Upper lobe of left lung (tissue), 6 donors: ENCODE results near the gene NCAPG2. TPM values are rescaled to one million over a fixed set of nuclear protein-coding genes. Genes with fewer than 3 reads are reported as not detected.

Source experiments
- ATAC-seq, 2 donors: fragments of 200-7000 bp; cut with Tn5 transposase; one replicate each; pipeline ENCODE4 v1.9.1; 2022; ENCODE audit warnings: mild to moderate bottlenecking in 2 of 2, moderate library complexity in 2 of 2; ENCODE audit not compliant: low FRiP score in 2 of 2
- DNase-seq, 2 donors: peaks; one replicate each; pipeline ENCODE4 v3.0.0-alpha.2; 2019 to 2020
- H3K27ac ChIP-seq, 4 donors: fragments of 200-600 bp; sonication (generic); one replicate each; pipeline ENCODE4 v1.5.1; 2016 to 2019
- H3K27me3 ChIP-seq, 4 donors: fragments of 200-600 bp; sonication (generic); one replicate each; pipeline ENCODE4 v1.5.1; 2017 to 2019
- H3K36me3 ChIP-seq, 4 donors: fragments of 200-600 bp; sonication (generic); one replicate each; pipeline ENCODE4 v1.5.1; 2016 to 2019
- H3K4me1 ChIP-seq, 4 donors: fragments of 200-600 bp; sonication (generic); one replicate each; pipeline ENCODE4 v1.5.1; 2018 to 2019
- H3K4me3 ChIP-seq, 4 donors: fragments of 200-600 bp; sonication (generic); one replicate each; pipeline ENCODE4 v1.5.1; 2017 to 2019; ENCODE audit warnings: mild to moderate bottlenecking in 2 of 4, moderate library complexity in 1 of 4
- H3K9me3 ChIP-seq, 4 donors: fragments of 200-600 bp; sonication (generic); one replicate each; pipeline ENCODE4 v1.5.1; 2018 to 2019
- EP300 ChIP-seq, 4 donors: sonication (generic); formaldehyde crosslinking; IDR thresholded peaks; one replicate each; pipeline ENCODE4 v1.5.1; 2017; ENCODE audit warnings: antibody characterized with exemption in 4 of 4, control low read depth in 2 of 4
- POLR2A ChIP-seq, 4 donors: fragments of 450-650 bp; IDR thresholded peaks; one replicate each; pipeline ENCODE4 v1.5.1; 2016 to 2017; ENCODE audit warnings: antibody characterized with exemption in 4 of 4, mild to moderate bottlenecking in 2 of 4
- POLR2AphosphoS5 ChIP-seq, 2 donors: sonication (generic); formaldehyde crosslinking; IDR thresholded peaks; one replicate each; pipeline ENCODE4 v1.5.1; 2017; ENCODE audit warnings: antibody characterized with exemption in 2 of 2
- WGBS, 2 donors: methylation state at CpG; one replicate each; pipeline ENCODE4 v1.1.5; 2017 to 2018; 5-methylcytosine and 5-hydroxymethylcytosine counted together
- total RNA-seq, 6 donors: library from RNA; depleted of rRNA in 4 of 6; stranded (reverse); fragments of >200 nt in 4 of 6; gene quantifications; one replicate each; pipeline versions ENCODE4 v1.1.0 to v1.2.1, GENCODE V29; 2016 to 2021
- TF ChIP-seq, protein P1 (sequence below), 6 experiments: fragments of 450-650 bp in 4 of 6; fragments of 200-600 bp in 2 of 6; sonication (generic) in 2 of 6; IDR thresholded peaks; one replicate each; pipeline ENCODE4 v1.5.1; 2016 to 2019; ENCODE audit warnings: antibody characterized with exemption in 6 of 6
- donor health status: DM: no; HTN: no; CAD: no; lungs with moderate emphysema.
- donor health status: DM: no; HTN: yes; CAD: no; lungs with severe emphysema.

Gene NCAPG2
- total RNA-seq, 6 donors from 2014 or later: 4.6 to 11.0 (median 7.8) TPM

DNA sequence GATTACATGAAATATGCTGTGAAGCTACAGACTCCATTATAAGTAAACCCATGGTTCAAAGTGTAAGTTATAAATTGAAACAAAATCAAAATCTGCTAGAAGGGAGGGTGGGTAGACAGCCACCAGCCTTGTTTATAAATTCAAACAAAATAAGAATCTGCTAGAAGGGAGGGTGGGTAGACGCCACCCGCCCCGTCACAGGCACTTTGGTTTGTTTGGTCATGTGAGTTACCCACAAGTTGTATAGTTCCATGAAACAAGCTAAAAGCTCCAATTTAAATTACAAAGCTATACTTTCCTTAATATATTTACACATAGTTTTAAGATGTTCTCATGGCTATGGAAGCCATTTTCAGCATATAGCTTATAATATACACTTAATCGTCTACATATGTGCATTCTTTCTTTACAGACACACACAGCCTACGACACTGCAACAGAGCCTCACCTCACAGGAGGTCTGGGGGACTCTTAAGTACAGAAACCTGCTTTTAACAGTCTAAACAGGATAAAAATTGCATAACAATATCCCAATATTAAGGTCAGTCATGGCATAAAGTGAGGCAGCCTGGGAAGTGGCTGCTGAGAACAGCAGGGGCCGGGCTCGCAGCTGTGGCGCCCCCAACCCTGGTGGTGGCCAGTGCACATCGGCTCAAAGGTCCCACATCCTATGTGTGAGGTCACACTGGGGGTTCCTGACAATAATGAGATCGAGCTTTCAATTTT lies 28.1 kb upstream of the NCAPG2 start:
- peak in 1 of 2 donors; percentile 54 for DNase-seq
- Histone ChIP-seq H3K9me3 (no peaks in the 10 kb centered on the region), H3K27ac (no peak overlapping the region), H3K36me3 (peaks cover 5 to 62% (median 31%) of the 10 kb centered on the region in 4 donors), H3K27me3 (no peaks in the 10 kb centered on the region), H3K4me1 (peaks cover 0 to 7% (median 3%) of the 10 kb centered on the region in 4 donors), H3K4me3 (no peak overlapping the region)
- WGBS, 2 donors: 85% methylated on average over 10 of the region's 10 CpGs
- ATAC-seq: no peak
- TF ChIP-seq POLR2A (IDR thresholded peaks at IDR 0.05) (no peak), EP300 (IDR thresholded peaks at IDR 0.05) (no peak), POLR2AphosphoS5 (IDR thresholded peaks at IDR 0.05) (no peak)
- TF ChIP-seq, protein P1, sequence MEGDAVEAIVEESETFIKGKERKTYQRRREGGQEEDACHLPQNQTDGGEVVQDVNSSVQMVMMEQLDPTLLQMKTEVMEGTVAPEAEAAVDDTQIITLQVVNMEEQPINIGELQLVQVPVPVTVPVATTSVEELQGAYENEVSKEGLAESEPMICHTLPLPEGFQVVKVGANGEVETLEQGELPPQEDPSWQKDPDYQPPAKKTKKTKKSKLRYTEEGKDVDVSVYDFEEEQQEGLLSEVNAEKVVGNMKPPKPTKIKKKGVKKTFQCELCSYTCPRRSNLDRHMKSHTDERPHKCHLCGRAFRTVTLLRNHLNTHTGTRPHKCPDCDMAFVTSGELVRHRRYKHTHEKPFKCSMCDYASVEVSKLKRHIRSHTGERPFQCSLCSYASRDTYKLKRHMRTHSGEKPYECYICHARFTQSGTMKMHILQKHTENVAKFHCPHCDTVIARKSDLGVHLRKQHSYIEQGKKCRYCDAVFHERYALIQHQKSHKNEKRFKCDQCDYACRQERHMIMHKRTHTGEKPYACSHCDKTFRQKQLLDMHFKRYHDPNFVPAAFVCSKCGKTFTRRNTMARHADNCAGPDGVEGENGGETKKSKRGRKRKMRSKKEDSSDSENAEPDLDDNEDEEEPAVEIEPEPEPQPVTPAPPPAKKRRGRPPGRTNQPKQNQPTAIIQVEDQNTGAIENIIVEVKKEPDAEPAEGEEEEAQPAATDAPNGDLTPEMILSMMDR (IDR thresholded peaks at IDR 0.05): no peak

GRCh38 chr7:158731761-158732160 lies 27.2 kb upstream of the NCAPG2 start:
- 89 to 90% methylated on average over 6 of the region's 6 CpGs for WGBS, 2 donors
- Histone ChIP-seq H3K4me3 (no peak overlapping the region), H3K27me3 (no peaks in the 10 kb centered on the region), H3K36me3 (peaks cover 5 to 53% (median 25%) of the 10 kb centered on the region in 4 donors), H3K4me1 (peaks cover 0 to 7% (median 3%) of the 10 kb centered on the region in 4 donors), H3K9me3 (no peaks in the 10 kb centered on the region), H3K27ac (no peak overlapping the region)
- TF ChIP-seq EP300 (IDR thresholded peaks at IDR 0.05) (no peak), POLR2AphosphoS5 (IDR thresholded peaks at IDR 0.05) (no peak), POLR2A (IDR thresholded peaks at IDR 0.05) (no peak)
- TF ChIP-seq, protein P1 (IDR thresholded peaks at IDR 0.05): no peak
- ATAC-seq (no peak), DNase-seq (no peak)

DNA sequence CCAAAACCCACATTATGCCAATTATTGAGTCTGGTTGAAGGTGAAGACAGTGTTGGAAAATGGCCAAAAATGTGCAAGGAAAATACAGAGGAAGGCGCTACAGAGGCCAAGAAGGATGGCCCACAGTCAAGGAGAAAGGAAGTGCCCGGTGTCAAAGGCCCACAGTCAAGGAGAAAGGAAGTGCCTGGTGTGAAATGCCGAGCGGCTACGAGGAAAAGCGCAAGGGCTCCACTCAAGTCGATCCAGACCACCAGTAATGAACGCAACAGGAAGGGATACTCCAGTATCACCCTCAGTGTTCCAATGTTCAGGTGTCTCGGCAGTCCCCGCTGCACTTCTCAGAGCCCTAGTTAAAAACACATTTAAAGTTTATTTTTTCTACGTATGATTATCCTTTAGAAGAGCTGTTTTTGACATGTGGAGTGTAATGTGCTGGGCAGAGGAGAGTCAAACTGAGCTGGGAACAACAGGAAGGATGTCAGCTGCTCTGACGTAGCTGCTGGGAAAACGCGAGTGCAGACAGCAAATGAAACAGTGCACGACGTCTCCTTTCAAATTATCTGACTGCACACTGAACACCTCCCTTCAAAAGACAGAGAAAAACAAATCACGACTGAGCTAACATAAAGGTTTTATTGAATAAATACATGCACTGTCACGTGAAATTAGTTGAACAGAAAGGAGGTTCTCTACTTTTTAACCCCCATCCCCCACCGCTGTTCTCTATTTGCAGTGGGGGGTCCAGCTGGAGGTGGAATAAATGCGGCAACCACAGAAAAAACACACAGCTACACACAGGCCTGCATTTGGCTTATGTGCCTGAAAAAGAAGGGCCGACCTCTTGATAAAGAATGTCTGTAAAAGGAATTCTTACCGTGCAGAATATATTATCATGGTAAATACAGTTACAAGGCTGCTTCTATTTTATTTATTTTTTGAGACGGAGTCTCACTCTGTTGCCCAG lies 26.1 kb upstream of the NCAPG2 start:
- no peak overlapping the region for H3K4me3 ChIP-seq
- no peaks in the 10 kb centered on the region for H3K27me3 ChIP-seq
- peak overlapping the region; percentile 1 to 35 (median 15) for H3K27ac ChIP-seq
- peaks cover 0 to 7% (median 3%) of the 10 kb centered on the region in 4 donors for H3K4me1 ChIP-seq
- 53 to 60% methylated on average over 23 of the region's 23 CpGs for WGBS, 2 donors
- DNase-seq (no peak), ATAC-seq (no peak)
- peaks cover 5 to 43% (median 18%) of the 10 kb centered on the region in 4 donors for H3K36me3 ChIP-seq
- H3K9me3 ChIP-seq: no peaks in the 10 kb centered on the region
- TF ChIP-seq POLR2AphosphoS5 (IDR thresholded peaks at IDR 0.05) (no peak), POLR2A (IDR thresholded peaks at IDR 0.05) (no peak)

GRCh38 chr7:158729646-158730382 lies 25.2 kb upstream of the NCAPG2 start:
- ATAC-seq: no peak
- no peak for DNase-seq
- WGBS, 2 donors: 90 to 91% methylated on average over 7 of the region's 7 CpGs
- no peaks in the 10 kb centered on the region for H3K9me3 ChIP-seq
- peaks cover 0 to 7% (median 3%) of the 10 kb centered on the region in 4 donors for H3K4me1 ChIP-seq
- H3K36me3 ChIP-seq: peaks cover 0 to 34% (median 13%) of the 10 kb centered on the region in 4 donors
- peak overlapping the region; percentile 1 to 35 (median 15) for H3K27ac ChIP-seq
- H3K27me3 ChIP-seq: no peaks in the 10 kb centered on the region
- TF ChIP-seq, protein P1 (IDR thresholded peaks at IDR 0.05): no peak
- TF ChIP-seq POLR2A (IDR thresholded peaks at IDR 0.05): no peak
- TF ChIP-seq EP300 (IDR thresholded peaks at IDR 0.05): no peak
- TF ChIP-seq POLR2AphosphoS5 (IDR thresholded peaks at IDR 0.05): no peak
- H3K4me3 ChIP-seq: no peak overlapping the region
